Activated CD8-positive, alpha-beta memory T cell treated with anti-CD3 and anti-CD28 coated beads, Interleukin-2, amount 50 U/mL, for 1 hour (primary cell): ENCODE measurements around the gene C22orf15.
A peak's percentile ranks its signal among the peaks of the same experiment; 100 is the strongest.
"Not testable (repeated sequence)": the region's sequence is repeated elsewhere in the genome, so short reads cannot be mapped to it uniquely, and the experiment has no call there.

ENCODE experiments used
- DNase-seq: peaks from one replicate; pipeline ENCODE4 v3.0.0-alpha.2; 2020; ENCODE audit errors: extremely low read depth

Gene C22orf15, protein sequence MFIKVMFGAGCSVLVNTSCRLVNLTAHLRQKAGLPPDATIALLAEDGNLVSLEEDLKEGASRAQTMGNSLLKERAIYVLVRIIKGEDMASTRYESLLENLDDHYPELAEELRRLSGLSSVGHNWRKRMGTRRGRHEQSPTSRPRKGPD

DNA sequence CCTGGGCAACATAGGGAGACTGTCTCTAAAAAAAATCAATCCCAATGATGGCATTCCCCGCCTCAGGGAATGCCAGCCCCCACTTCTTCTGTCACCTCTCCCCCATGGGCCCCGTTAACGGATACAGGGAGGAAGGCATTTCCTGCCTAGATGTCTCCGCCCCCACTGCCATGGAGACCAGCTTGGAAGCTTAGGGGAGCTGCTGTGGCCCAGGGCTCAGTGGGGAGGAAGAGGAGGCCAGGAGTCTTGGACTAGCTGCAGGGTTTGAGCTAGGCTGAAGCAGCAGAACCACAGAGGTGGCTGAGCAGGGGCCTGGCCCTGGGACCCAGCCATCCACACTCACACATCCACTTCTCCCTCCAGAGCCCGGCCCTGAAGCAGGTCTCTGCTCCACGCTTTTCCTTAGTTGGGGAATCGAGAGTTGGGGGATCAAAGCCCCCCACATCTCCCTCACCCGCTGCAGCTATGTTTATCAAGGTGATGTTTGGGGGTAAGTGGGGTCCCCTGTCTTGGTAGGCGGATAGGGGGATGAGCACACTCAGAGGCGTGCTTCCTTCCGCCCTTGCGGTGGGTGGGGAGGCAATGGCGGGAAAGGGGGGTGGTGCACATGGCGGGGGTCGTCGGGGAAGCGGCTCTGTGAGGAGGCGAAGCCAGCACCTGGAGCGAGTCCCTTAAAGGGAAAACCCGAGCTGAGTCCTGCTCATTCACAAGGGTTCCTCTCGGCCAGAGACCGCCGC, at the start of gene C22orf15:
TSS of gene C22orf15 (plus strand) at position 149 of the 737 bp plus-strand sequence. CDS start at position 466, 317 bp downstream.
- DNase-seq, result no peak

DNA sequence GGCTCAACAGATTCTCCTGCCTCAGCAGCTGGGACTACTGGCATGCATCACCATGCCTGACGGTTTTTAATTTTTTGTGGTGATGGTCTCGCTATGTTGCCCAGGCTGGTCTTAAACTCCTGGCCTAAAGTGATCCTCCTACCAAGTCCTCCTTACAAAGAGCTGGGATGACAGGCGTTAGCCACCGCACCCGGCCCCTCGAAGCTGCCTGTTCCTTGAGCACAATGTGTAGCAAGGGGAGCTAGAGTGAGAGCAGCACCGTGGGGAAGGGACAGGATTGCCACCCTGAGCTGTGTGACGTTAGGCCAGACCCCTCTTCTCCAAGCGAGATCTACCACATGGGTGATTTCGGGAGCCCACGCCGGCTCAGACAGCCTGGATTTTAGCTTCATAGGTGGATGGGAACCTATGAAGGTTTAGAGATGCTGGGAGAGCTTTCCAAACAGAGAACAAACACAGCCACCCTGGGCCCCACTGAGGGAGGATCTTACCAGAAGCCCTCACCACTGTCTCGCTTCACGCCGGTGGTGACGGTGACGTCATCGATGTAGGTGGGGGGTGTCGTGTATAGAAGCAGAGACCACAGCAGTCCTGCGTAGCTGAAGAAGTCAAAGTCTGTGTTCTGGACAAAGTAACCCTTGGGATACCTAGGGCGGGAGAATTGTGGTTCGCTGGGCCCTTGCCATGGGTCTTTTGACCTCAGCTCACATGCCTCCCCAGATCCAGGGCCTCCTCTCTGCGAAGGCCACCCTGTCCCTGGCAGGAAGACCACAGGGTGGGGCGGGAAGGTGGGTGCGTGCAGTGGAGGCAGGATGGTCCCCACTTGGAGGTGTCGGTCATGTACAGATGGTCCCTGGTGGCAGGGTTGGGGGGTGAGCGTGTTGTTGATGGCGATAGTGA, 48.8 kb upstream of the C22orf15 start:
- DNase-seq, result no peak

DNA sequence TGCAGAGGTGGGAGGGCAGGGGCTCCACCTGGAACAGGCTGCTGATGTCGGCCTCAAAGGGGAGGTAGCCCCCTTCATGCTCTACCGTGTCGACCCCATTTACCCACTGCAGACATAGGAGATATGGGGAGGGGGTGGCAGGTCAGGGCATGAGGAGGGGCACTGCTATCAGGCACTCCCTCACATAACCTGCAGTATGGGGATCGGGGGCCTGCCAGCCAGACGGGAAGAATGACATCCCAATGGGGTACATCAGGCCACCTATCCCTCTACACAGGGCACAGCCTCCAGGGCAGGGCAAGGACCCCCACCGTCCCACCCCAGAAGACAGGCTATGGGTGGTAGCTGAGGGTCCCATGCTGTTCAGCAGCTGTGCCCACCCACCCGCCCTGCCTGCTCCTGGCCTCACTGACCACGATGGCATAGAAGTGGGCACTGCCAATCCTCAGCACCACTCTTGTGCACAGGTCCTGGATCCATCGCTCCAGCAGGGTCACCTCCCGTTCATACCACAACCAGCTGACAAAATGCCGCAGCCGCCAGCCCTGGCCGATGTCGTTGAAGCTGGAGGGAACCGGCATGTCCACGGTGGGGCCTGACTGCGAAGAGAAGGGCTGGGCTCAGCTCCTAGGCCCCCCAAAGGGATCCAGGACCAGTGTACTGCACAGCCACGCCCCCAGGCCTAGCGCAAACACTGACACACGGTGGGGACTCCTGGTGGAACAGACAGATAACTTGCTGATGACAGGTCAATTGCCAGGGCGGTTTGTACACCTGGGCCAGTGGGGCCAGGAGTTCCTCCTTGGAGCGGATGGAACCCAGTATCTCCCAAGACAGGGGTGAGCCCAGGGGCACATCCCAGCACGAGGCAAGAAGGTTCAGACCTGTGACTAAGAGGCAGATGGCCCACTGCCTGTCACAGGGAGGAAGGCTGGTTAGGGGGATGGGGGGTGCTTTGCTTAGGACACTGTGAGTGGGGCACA, 47.9 kb upstream of the C22orf15 start:
- DNase-seq, result no peak

DNA sequence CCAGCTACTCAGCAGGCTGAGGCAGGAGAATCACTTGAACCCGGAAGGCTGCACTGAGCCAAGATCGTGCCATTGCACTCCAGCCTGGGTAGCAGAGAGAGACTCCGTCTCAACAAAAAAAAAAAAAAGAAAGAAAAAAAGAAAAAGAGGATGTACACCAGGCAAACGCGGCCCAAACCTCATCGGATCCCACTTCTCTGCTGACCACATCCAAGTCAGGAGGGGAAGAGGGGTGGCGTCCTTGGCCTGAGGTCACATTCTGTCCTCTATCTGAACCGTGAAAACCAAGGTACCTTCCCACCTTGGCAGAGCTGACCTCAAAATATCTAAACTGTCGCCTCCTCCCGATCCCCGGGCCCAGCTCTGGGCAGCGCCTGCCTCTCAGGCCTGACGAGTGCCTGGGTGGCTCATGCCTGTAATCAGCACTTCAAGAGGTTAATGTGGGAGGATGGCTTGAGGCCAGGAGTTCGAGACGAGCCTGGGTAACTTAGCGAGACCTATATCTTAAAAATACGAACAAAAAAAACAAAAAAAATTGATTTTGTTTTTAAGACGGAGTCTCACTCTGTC, 46.9 kb upstream of the C22orf15 start:
- no peak for DNase-seq

DNA sequence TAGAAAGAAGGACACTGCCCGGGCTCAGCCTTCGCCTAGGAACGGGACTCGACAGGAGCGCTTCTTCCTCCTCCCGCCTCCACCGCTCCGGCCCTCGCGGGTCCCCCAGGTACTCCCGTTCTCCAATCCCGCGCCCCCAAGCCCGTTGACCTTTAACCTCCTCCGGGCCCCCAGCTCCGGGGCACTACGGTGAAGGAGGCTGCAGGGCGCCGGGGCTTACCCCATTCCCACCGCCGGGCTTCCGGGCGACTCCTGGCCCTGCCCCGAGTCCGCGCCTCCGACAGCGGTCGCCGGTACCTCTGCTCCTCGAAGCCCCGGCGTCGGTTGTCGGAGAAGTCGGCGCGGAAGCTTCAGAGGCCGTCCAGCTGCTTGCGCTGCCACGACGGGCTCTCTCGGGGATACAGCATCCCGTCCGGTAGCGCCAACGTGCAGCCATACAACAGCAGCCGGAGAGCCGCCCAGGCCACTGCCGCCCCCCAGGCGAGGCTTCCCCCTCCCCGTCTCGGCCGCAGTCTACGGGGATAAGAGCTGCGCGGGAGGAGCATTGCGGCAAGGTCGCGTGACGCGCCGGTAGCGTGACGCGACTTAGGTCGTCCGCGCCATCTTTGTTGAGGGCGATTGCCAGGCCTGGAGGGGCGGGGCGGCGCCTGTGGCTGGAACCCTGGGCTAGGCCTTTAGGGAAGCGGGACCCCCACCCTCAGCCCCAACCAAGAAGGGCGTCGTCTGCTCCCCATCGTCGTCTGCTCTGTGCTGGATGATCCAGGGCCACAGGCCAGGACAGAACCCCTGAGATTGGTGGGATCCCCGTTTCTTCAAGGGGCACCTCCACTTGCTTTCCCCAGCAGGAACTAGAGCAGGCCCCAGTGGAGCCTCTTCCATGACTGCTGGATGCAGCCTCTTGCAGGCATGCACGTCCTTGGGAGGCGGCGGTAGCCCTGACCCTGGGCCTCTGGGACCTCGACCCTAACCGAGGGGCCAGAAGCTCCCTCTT, 45.7 kb upstream of the C22orf15 start:
- peak; percentile 56 for DNase-seq

DNA sequence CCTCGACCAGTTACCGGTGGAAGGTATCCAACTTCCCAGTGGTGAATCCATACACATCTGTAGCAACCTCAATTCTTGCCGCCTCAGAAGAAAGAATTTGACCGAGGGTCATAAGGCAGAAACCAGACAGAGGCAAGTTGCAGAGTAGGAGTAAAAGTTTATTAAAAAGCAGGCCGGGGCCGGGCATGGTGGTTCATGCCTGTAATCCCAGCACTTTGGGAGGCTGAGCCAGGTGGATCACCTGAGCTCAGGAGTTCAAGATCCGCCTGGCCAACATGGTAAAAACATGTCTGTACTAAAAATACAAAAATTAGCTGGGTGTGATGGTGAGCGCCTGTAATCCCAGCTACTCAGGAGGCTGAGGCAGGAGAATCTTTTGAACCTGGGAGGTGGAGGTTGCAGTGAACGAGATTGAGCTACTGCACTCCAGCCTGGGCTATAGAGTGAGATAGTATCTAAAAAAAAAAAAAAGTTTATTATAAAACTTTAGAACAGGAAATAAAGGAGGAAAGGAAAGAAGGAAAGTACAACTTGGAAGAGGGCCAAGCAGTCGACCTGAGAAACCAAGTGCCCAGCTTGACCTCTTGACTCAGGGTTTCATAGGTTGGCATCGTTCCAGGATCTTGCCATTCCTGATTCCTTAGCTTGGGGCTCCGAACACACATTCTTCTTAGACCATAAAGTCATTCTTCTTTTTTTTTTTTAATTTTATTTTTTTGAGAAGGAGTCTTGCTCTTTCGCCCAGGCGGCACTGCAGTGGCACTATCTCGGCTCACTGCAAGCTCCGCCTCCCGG, 44.2 kb upstream of the C22orf15 start:
- no peak for DNase-seq

DNA sequence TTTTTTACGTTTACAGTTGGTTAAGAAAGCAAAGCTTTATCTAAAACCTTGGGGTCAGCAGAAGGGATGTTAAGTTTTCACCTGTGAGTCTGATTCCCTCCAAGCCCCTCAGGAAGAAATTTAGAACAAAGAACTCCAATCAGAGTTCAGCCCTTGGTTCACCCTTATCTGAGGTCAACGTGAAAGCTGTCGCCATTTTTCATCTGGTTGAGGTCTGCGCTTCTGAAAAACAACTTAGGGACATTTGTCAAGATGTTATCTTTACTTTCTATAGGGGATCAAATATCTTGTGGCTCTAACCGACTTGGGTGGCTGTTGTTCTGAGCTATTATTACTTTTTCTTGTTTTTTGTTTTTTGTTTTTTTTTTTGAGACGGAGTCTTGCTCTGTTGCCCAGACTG, 41.9 kb upstream of the C22orf15 start:
- DNase-seq, result no peak

DNA sequence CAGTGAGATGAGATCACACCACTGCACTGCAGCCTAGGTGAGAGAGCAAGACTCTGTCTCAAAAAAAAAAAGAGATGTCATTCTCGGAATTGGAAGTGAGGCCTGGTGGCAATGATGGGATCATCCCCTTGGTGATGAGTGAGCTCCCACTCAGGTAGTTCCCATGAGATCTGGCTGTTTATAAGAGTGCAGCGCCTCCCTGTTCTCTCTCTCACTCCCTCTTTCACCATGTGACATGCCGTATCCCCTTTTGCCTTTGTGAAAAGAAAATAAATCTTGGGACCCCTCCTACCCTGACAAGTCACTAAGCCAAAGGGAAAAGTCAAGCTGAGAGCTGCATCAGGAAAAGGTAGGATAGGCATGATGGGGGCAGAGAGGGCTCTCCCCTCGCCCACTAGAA, 40.6 kb upstream of the C22orf15 start:
- DNase-seq, result no peak

DNA sequence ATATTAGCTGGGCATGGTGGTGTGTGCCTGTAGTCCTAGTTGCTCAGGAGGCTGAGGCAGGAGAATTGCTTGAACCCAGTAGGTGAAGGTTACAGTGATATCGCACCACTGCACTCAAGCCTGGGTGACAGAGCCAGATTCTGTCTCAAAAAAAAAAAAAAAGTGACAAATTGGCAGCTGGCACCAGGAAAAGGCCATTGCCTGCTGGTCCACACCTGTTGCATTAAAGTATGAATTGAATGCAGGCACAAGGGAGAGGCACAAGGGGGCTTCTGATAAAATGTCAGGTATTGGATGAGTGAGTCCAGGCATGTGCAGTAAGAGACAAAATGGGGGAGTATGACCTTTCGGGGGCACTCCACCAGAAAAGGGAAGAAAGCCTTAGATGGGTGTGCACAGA, 40.1 kb upstream of the C22orf15 start:
- no peak for DNase-seq

DNA sequence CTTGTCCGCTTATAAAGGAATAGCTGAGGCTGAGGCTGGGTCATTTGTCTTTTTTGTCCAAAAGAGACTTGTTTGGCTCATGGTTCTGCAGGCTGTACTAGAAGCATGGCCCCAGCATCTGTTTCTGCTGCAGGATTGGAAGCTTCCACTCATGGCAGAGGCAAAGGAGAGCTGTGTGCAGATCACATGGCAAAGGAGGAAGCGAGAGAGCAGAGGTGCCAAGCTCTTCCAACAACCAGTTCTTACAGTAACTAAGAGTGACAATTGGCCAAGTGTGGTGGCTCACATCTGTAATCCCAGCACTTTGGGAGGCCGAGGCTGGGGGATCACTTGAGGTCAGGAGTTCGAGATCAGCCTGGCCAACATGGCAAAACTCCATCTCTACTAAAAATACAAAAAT, 34.7 kb upstream of the C22orf15 start:
- DNase-seq, result not testable (repeated sequence)

DNA sequence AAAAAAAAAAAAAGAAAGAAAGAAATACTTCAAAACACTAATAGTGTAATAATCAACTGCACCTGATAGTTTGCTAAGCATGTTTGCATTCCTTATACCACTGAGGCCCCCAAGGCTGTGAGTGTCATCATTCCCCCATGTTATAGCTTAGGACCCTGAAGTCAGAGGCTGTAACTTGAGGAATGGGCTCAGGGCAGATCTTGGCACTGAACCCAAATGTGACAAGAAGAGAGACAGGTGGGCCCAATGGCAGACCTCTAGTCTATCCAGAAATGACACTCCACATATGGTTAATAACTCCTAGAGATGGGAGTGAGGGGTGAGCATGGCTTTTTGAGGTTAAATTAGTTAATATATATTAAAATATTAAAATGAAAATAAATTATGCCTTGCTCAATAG, 25.1 kb upstream of the C22orf15 start:
- DNase-seq, result no peak

DNA sequence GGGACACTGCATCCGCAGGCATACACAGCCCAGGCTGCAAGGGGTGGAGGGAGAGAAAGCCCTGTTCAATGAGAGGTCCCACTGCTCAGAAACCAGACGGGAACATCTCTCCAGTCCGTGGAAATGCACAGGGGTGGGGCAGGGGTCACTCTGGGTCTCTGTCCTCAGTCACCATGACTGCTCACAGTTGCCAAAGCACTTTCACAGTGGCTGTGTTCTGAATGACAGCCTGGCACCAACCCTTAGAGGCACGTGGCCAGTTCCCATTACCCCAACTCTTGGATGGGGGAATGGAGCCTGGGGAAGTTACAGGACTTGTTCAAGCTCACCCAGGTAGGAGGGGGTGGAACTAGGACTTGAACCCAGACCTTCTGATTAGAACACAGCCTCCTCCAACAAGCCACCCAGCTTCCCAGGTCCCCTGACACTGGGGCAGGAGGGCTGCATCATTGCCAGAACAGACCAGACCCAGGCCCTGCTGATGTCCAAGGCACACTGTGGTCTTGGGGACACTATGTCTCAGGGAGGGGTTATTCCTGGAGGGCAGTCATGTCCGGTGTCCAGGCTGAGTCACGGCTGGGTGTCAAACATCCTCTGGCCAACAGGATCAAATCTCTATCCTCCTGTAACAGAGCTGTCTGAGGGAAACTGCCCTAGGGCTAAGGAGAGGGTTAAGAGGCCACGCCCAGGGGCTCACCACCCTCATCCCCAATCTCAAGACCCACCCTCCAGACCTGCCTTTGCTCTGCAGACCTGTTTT, 20.1 kb upstream of the C22orf15 start:
- DNase-seq, result no peak

DNA sequence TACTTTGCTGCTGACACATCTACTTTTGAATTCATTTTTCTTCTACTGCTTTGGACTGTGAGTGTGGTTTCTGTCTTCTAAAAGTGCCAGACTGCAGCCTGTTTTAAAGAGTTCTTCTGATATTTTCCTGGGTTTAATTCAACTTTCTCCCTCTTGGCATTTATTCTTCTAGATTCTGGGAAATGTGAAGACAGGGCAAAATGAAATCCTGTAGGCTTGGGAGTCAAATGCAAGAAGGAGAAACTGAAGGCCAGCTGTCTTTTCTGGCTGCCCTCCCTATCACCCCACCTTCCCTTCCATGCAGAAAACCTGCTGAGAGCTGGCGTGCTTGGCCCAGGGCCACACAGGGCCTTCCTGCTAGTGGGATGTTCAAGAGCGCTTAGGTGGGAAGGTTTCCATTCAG, 19.5 kb upstream of the C22orf15 start:
- DNase-seq, result no peak

DNA sequence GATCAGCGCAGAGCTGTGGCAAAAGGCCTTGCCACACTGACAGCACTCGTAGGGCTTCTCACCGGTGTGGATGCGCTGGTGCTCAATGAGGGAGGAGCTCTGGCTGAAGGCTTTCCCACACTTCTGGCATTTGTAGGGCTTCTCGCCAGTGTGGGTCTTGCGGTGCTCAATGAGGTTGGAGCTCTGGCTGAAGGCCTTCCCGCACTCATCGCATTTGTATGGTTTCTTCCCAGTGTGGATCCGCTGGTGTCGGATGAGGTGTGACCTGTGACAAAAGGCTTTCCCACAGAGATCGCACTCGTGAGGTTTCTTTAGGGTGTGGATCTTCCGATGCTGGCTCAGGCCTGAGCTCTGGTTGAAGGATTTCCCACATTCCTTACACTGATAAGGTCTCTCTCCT, 18.8 kb upstream of the C22orf15 start:
- no peak for DNase-seq

DNA sequence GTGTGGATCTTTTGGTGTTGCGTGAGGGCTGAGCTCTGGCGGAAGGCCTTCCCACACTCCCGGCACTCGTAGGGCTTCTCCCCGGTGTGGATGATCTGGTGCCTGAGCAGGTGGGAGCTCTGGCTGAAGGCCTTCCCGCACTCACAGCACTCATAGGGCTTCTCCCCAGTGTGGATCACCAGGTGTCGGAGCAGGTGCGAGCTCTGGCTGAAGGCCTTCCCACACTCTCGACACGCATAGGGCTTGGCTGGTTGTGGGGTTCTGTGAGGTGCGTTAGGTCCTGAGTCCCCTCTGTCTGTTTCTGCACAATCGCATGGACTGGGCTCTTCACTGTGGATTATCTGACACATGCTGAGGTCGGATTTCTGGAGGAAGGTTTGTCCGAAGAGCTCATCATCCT, 18.3 kb upstream of the C22orf15 start:
- no peak for DNase-seq

DNA sequence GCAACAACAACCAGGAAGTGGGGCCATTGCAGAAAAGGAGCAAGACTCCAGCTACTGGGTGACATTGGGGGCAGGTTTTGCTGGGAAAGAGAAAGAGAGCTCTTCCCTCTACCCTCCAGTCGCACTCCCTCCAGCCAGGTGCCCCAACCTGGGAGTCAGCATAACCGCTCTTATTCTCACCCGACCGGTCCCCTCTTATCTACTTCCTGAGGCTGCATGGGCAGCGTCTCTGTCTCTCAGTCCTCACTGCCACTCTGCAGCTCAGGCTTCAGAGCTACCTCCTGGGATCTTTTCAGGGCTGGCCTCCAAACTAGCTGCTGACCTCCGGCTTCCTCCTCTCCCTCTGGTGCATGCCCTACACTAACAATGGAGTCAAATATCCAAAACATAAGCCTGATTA, 17.0 kb upstream of the C22orf15 start:
- no peak for DNase-seq

DNA sequence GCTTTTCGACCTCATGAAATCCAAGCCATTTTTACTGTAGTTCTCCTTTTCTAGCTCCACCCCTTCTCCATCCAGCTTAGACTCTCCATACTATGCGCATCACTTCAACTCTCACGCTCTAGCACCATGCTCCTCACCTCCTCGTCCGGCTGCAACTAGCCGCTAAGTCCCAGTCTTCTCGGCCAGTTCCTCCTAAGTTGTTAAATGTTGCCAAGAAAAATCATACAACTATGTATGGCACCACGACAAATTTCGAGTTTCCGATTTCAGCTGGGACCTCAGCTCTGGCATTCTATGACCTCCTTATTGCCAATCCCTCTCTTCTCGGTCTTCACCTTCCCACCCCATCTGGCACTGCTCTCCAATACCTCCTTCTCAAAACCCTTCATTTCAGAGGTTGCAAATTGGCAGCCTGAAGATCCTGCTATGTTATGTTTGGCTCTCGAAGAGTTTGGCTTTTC, 12.9 kb upstream of the C22orf15 start:
- DNase-seq, result no peak

DNA sequence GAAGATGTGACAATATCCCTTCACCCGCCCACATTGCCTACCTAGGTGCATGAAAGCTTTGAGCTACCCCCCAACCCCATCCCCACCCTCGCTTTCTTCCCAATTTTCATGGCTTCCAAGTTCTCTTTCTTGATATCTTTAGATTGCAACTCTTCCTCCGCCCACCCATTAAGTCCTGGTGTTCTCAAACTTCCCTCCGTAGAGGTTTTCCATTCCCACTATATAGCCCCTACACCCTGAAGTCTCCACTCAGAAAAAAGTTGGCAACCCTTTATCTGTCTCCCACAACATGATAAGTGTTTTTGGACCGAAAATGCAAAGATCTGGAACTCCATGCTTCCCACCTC, 12.4 kb upstream of the C22orf15 start:
- no peak for DNase-seq
